GM12801 (cell line): ENCODE measurements around the gene PTTG1.

Experiments used
- CTCF ChIP-seq: IDR thresholded peaks from one replicate; pipeline ENCODE4 v1.5.1; 2011; ENCODE audit warnings: control low read depth; ENCODE audit not compliant: insufficient read length; ENCODE audit errors: extremely low read depth

The PTTG1 gene

GRCh38 chr5:160455600-160455999 is 33.9 kb downstream of the PTTG1 start:
- no peak for TF ChIP-seq CTCF

- TF ChIP-seq CTCF = no peak
Observed at GRCh38 chr5:160456480-160457177, 35.0 kb downstream of the PTTG1 start.

GRCh38 chr5:160457252-160457651 is 35.6 kb downstream of the PTTG1 start:
- no peak for TF ChIP-seq CTCF

- TF ChIP-seq CTCF = no peak
Observed at GRCh38 chr5:160458806-160459800, 37.4 kb downstream of the PTTG1 start.

GRCh38 chr5:160460377-160461049 is 38.9 kb downstream of the PTTG1 start:
- TF ChIP-seq CTCF = no peak

- no peak for TF ChIP-seq CTCF
Observed at GRCh38 chr5:160461378-160461777, 39.7 kb downstream of the PTTG1 start.

- no peak for TF ChIP-seq CTCF
Observed at GRCh38 chr5:160462167-160462566, 40.5 kb downstream of the PTTG1 start.
